Trophoblast cell (in vitro differentiated cells and primary cell): ENCODE measurements around the gene SVEP1.

Source experiments
- DNase-seq, 2 donors: peaks; one replicate each; pipeline ENCODE4 v3.0.0-alpha.2; 2016
- H2AFZ ChIP-seq: 2 replicates; pipeline ENCODE4 v1.6.1; 2013; ENCODE audit warnings: low read length, moderate library complexity, mild to moderate bottlenecking; ENCODE audit not compliant: insufficient read depth, poor library complexity
- H2AK5ac ChIP-seq: 2 replicates; pipeline ENCODE4 v1.6.1; 2013; ENCODE audit warnings: mild to moderate bottlenecking, low read length
- H2BK120ac ChIP-seq: 2 replicates; pipeline ENCODE4 v1.6.1; 2013; ENCODE audit warnings: low read length, mild to moderate bottlenecking, moderate library complexity; ENCODE audit not compliant: insufficient read depth, poor library complexity
- H2BK12ac ChIP-seq: 2 replicates; pipeline ENCODE4 v1.6.1; 2013; ENCODE audit warnings: mild to moderate bottlenecking, low read length, moderate library complexity
- H2BK5ac ChIP-seq: 2 replicates; pipeline ENCODE4 v1.6.1; 2013; ENCODE audit warnings: low read length, low read depth, moderate library complexity, mild to moderate bottlenecking; ENCODE audit not compliant: poor library complexity
- H3K14ac ChIP-seq: 2 replicates; pipeline ENCODE4 v1.6.1; 2013; ENCODE audit warnings: mild to moderate bottlenecking, low read length
- H3K18ac ChIP-seq: 2 replicates; pipeline ENCODE4 v1.6.1; 2013; ENCODE audit warnings: mild to moderate bottlenecking, low read length
- H3K23ac ChIP-seq: 2 replicates; pipeline ENCODE4 v1.6.1; 2013; ENCODE audit warnings: low read length
- H3K27ac ChIP-seq: 2 replicates; pipeline ENCODE4 v1.5.1; 2013; ENCODE audit warnings: low read depth, mild to moderate bottlenecking, inconsistent platforms, low read length, moderate library complexity
- H3K27me3 ChIP-seq: 2 replicates; pipeline ENCODE4 v1.6.1; 2013; ENCODE audit warnings: inconsistent platforms, mild to moderate bottlenecking, low read length, moderate library complexity; ENCODE audit not compliant: insufficient read depth
- H3K36me3 ChIP-seq, 2 experiments: 1 replicate in 1 of 2; 2 replicates in 1 of 2; pipeline ENCODE4 v1.6.1; 2013; ENCODE audit warnings: low read length in 2 of 2, mild to moderate bottlenecking in 2 of 2, moderate library complexity in 1 of 2; ENCODE audit not compliant: insufficient read depth in 2 of 2, control insufficient read depth in 1 of 2
- H3K4ac ChIP-seq: 2 replicates; pipeline ENCODE4 v1.6.1; 2013; ENCODE audit warnings: low read depth, mild to moderate bottlenecking, low read length, moderate library complexity
- H3K4me1 ChIP-seq, 2 experiments: 1 replicate in 1 of 2; 2 replicates in 1 of 2; pipeline ENCODE4 v1.6.1; 2013; ENCODE audit warnings: low read length in 2 of 2, mild to moderate bottlenecking in 2 of 2, moderate library complexity in 1 of 2; ENCODE audit not compliant: insufficient read depth in 2 of 2, control insufficient read depth in 1 of 2
- H3K4me2 ChIP-seq: 2 replicates; pipeline ENCODE4 v1.6.1; 2013; ENCODE audit warnings: inconsistent platforms, mild to moderate bottlenecking, low read length, moderate library complexity
- H3K4me3 ChIP-seq: 2 replicates; pipeline ENCODE4 v1.5.1; 2013; ENCODE audit warnings: mild to moderate bottlenecking, low read depth, low read length, inconsistent platforms
- H3K79me1 ChIP-seq: one replicate; pipeline ENCODE4 v1.6.1; 2013; ENCODE audit warnings: low read length
- H3K79me2 ChIP-seq: 2 replicates; pipeline ENCODE4 v1.6.1; 2013; ENCODE audit warnings: low read length, mild to moderate bottlenecking; ENCODE audit not compliant: control insufficient read depth, insufficient read depth, poor library complexity
- H3K9ac ChIP-seq: 2 replicates; pipeline ENCODE4 v1.6.1; 2013; ENCODE audit warnings: mild to moderate bottlenecking, low read length
- H3K9me3 ChIP-seq: 2 replicates; pipeline ENCODE4 v1.6.1; 2013; ENCODE audit warnings: low read depth, mild to moderate bottlenecking, control low read depth, inconsistent platforms, low read length; ENCODE audit not compliant: insufficient read depth
- H4K12ac ChIP-seq: 2 replicates; pipeline ENCODE4 v1.6.1; 2013; ENCODE audit warnings: low read depth, mild to moderate bottlenecking, low read length, moderate library complexity
- H4K8ac ChIP-seq: 2 replicates; pipeline ENCODE4 v1.6.1; 2013; ENCODE audit warnings: low read depth, mild to moderate bottlenecking, low read length, moderate library complexity
- H4K91ac ChIP-seq: one replicate; pipeline ENCODE4 v1.6.1; 2013; ENCODE audit warnings: low read depth, mild to moderate bottlenecking, low read length, moderate library complexity
- WGBS: extraction: QIAGEN DNeasy Blood & Tissue Kit; methylation state at CpG from one replicate; pipeline ENCODE4 v1.1.7; 2013; ENCODE audit warnings: missing lambda C conversion rate; ENCODE audit not compliant: insufficient read length, insufficient coverage; ENCODE audit errors: extremely low coverage; 5-methylcytosine and 5-hydroxymethylcytosine counted together

SVEP1 gene

DNA sequence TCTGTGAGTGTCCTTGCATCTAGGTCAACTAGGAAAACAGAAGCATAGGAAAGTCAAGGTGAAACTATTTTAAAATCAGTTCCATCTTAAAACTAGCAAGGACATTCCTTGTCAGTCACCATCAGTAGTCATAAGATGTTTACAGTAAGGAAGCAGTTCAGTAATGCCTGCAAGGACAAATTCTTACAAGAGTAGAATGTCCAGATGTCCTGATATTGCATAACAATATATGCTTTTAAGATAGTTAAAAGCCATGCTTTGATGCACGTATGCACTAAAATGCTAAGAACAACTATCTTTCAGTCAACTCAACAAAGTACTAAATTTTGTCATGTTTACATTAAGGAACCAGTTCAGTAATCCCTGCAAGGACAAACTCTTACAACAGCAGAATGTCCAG is 11.3 kb upstream of the SVEP1 start:
- Histone ChIP-seq H3K27me3 (no peaks in the 10 kb centered on the region), H3K9me3 (no peaks in the 10 kb centered on the region), H4K91ac (no peak overlapping the region), H3K9ac (no peak overlapping the region), H3K36me3 (no peaks in the 10 kb centered on the region), H3K79me2 (no peaks in the 10 kb centered on the region), H3K79me1 (peaks cover 4% of the 10 kb centered on the region), H3K4me2 (no peak overlapping the region), H2AK5ac (no peak overlapping the region), H3K4ac (no peak overlapping the region), H4K12ac (no peak overlapping the region), H3K27ac (peak overlapping the region; percentile 20), H2AFZ (no peak overlapping the region), H3K14ac (no peak overlapping the region), H2BK5ac (no peak overlapping the region), H4K8ac (no peak overlapping the region), H2BK120ac (no peak overlapping the region), H2BK12ac (no peak overlapping the region), H3K4me1 (peaks cover 4 to 5% of the 10 kb centered on the region in 2 experiments), H3K4me3 (no peak overlapping the region), H3K18ac (no peak overlapping the region), H3K23ac (no peak overlapping the region)
- DNase-seq, result peak; percentile 55 to 93
- no CpG with 5 or more reads among the region's 1 CpG for WGBS

DNA sequence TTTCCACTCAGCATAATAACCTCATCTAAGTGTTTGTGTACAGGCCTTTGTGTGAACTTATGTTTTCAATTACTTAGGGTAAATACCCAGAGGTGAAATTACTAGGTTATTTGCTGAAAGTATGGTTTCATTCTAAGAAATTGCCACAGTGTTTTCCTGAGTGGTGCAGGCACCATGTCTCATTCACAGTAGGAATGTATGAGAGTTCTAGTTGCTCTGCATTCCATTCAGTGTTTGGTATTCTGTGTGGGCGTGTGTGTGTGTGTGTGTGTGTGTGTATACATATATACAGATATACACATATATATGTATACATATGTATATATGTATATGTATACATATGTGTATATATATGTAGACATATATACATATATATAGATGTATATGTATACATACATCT is 8.8 kb upstream of the SVEP1 start:
- no peak overlapping the region for H3K18ac ChIP-seq
- no peak overlapping the region for H2BK5ac ChIP-seq
- no peak overlapping the region for H3K4me3 ChIP-seq
- H4K12ac ChIP-seq, result no peak overlapping the region
- no CpG with 5 or more reads among the region's 1 CpG for WGBS
- H3K14ac ChIP-seq, result no peak overlapping the region
- no peak overlapping the region for H3K4ac ChIP-seq
- peak; percentile 63 to 64 for DNase-seq
- H4K8ac ChIP-seq, result no peak overlapping the region
- no peaks in the 10 kb centered on the region for H3K9me3 ChIP-seq
- H2BK12ac ChIP-seq, result no peak overlapping the region
- H4K91ac ChIP-seq, result no peak overlapping the region
- H2BK120ac ChIP-seq, result no peak overlapping the region
- H2AFZ ChIP-seq, result no peak overlapping the region
- H3K79me1 ChIP-seq, result peaks cover 4% of the 10 kb centered on the region
- H3K4me1 ChIP-seq, result peaks cover 4 to 5% of the 10 kb centered on the region in 2 experiments
- H3K79me2 ChIP-seq, result no peaks in the 10 kb centered on the region
- H3K27me3 ChIP-seq, result no peaks in the 10 kb centered on the region
- no peak overlapping the region for H3K23ac ChIP-seq
- H2AK5ac ChIP-seq, result no peak overlapping the region
- H3K4me2 ChIP-seq, result no peak overlapping the region
- H3K9ac ChIP-seq, result no peak overlapping the region
- H3K36me3 ChIP-seq, result no peaks in the 10 kb centered on the region
- H3K27ac ChIP-seq, result no peak overlapping the region

DNA sequence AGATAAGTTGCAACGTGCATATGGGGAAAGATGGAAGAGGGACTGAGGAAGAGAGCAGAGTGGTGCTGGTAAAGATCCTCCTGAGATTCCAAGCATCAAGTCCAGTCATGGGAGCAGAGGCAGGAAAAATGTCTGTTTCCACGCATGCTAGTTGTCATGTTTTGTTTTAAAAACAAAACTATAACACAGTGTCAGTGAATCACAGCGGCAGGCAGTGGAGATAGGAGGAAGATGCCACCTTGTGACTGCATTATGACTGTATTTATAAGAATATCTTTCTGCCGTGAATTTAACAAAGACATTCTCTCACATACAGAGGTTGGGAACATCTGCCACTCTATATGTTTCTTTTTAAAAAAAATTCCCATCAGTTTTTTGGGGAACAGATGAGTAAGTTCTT is 3.7 kb upstream of the SVEP1 start:
- Histone ChIP-seq H2BK12ac (no peak overlapping the region), H3K79me2 (peaks cover 9% of the 10 kb centered on the region), H3K27me3 (no peaks in the 10 kb centered on the region), H3K4me3 (no peak overlapping the region), H3K9ac (no peak overlapping the region), H3K9me3 (no peaks in the 10 kb centered on the region), H3K4ac (no peak overlapping the region), H2BK120ac (no peak overlapping the region), H3K4me1 (peaks cover 2 to 7% of the 10 kb centered on the region in 2 experiments), H3K36me3 (no peaks in the 10 kb centered on the region), H4K12ac (no peak overlapping the region), H3K18ac (no peak overlapping the region), H4K91ac (no peak overlapping the region), H3K23ac (no peak overlapping the region), H2AK5ac (no peak overlapping the region), H3K4me2 (no peak overlapping the region), H3K14ac (no peak overlapping the region), H2AFZ (no peak overlapping the region), H3K79me1 (peaks cover 17% of the 10 kb centered on the region), H4K8ac (no peak overlapping the region), H3K27ac (no peak overlapping the region), H2BK5ac (no peak overlapping the region)
- no CpG with 5 or more reads among the region's 4 CpGs for whole genome bisulfite sequencing
- DNase-seq, result peak in 1 of 2 donors; percentile 20

DNA sequence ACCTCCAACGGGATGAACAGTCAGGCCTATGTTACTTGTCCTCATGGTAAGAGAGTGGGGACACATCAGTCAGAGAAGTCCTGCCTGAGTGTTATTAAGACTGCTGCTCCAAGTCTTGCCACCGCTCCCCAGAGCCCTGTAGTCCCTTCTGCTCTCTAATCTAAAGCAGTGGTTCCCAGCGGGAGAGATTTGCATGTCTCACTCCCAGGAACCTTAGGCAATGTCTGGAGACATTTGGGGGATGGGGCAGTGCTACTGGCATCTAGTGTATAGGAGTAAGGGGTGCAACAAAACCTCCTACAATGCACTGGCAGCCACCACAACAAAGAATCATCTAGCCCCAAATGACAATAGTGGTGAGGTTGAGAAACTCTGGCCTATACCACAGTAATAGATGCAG is 2.6 kb upstream of the SVEP1 start:
- H3K14ac ChIP-seq, result no peak overlapping the region
- no CpG with 5 or more reads among the region's 3 CpGs for WGBS
- no peaks in the 10 kb centered on the region for H3K36me3 ChIP-seq
- H2AK5ac ChIP-seq, result no peak overlapping the region
- no peak overlapping the region for H3K9ac ChIP-seq
- no peak overlapping the region for H3K23ac ChIP-seq
- H3K4me2 ChIP-seq, result no peak overlapping the region
- H2BK12ac ChIP-seq, result no peak overlapping the region
- H2AFZ ChIP-seq, result no peak overlapping the region
- peaks cover 9% of the 10 kb centered on the region for H3K79me2 ChIP-seq
- DNase-seq, result no peak
- H3K18ac ChIP-seq, result no peak overlapping the region
- H3K9me3 ChIP-seq, result no peaks in the 10 kb centered on the region
- H2BK120ac ChIP-seq, result no peak overlapping the region
- H3K4ac ChIP-seq, result no peak overlapping the region
- H3K27ac ChIP-seq, result no peak overlapping the region
- no peak overlapping the region for H4K8ac ChIP-seq
- H3K27me3 ChIP-seq, result no peaks in the 10 kb centered on the region
- no peak overlapping the region for H4K12ac ChIP-seq
- no peak overlapping the region for H3K4me3 ChIP-seq
- no peak overlapping the region for H2BK5ac ChIP-seq
- peaks cover 2 to 7% of the 10 kb centered on the region in 2 experiments for H3K4me1 ChIP-seq
- peaks cover 17% of the 10 kb centered on the region for H3K79me1 ChIP-seq
- H4K91ac ChIP-seq, result no peak overlapping the region
